B cell (primary cell): ENCODE measurements around the gene PLCE1.

Source experiments
- CTCF ChIP-seq: fragments of 200-600 bp; IDR thresholded peaks from one replicate; pipeline ENCODE4 v1.8.0; 2022; ENCODE audit warnings: antibody characterized with exemption, mild to moderate bottlenecking
- EZH2 ChIP-seq: IDR thresholded peaks from 2 replicates; pipeline ENCODE4 v1.6.1; 2012; ENCODE audit warnings: borderline replicate concordance, low read depth, mild to moderate bottlenecking, moderate library complexity, low read length; ENCODE audit not compliant: insufficient read depth, poor library complexity, severe bottlenecking

GRCh38 chr10:93947524-93947923, 46.2 kb upstream of the PLCE1 start:
- TF ChIP-seq CTCF = no peak
- TF ChIP-seq EZH2 = no peak
